ENCODE data around the gene DDR2. TPM values are rescaled to one million over a fixed set of nuclear protein-coding genes. Genes with fewer than 3 reads are reported as not detected.

Gene DDR2
- polyA plus RNA-seq, 2 donors: 2.8 to 4.0 TPM

- WGBS, 2 donors: 82 to 87% methylated on average over 3 of the region's 3 CpGs
- no peak overlapping the region for H3K4me3 ChIP-seq (ENCODE audit: low read depth in 1 of 2, low read length in 2 of 2)
Observed at GRCh38 chr1:162823231-162823630, 191.0 kb downstream of the DDR2 start.

GRCh38 chr1:162823771-162824525 is 191.7 kb downstream of the DDR2 start:
- Histone ChIP-seq H3K36me3 (ENCODE audit: control insufficient read depth in 2 of 2, insufficient read depth in 2 of 2, low read length in 1 of 2) (no peaks in the 10 kb centered on the region), H3K4me3 (ENCODE audit: low read depth in 1 of 2, low read length in 2 of 2) (no peak overlapping the region), H3K4me1 (ENCODE audit: control insufficient read depth in 2 of 2, insufficient read depth in 2 of 2, low read length in 1 of 2) (peaks cover 6% of the 10 kb centered on the region in 2 donors), H3K27me3 (ENCODE audit: control insufficient read depth in 1 of 2, insufficient read depth in 2 of 2, low read length in 2 of 2) (no peaks in the 10 kb centered on the region), H3K9me3 (ENCODE audit: control insufficient read depth in 2 of 2, insufficient read depth in 1 of 2, low read depth in 1 of 2, low read length in 1 of 2) (no peaks in the 10 kb centered on the region), H3K27ac (ENCODE audit: low read depth in 2 of 2, low read length in 1 of 2) (no peak overlapping the region)
- 59 to 60% methylated on average over 2 of the region's 2 CpGs for WGBS, 2 donors

More at GRCh38 chr1:162823231-162823630, 191.0 kb downstream of the DDR2 start:
- Histone ChIP-seq H3K9me3 (ENCODE audit: control insufficient read depth in 2 of 2, insufficient read depth in 1 of 2, low read depth in 1 of 2, low read length in 1 of 2) (no peaks in the 10 kb centered on the region), H3K36me3 (ENCODE audit: control insufficient read depth in 2 of 2, insufficient read depth in 2 of 2, low read length in 1 of 2) (no peaks in the 10 kb centered on the region), H3K27ac (ENCODE audit: low read depth in 2 of 2, low read length in 1 of 2) (no peak overlapping the region), H3K4me1 (ENCODE audit: control insufficient read depth in 2 of 2, insufficient read depth in 2 of 2, low read length in 1 of 2) (peaks cover 6% of the 10 kb centered on the region in 2 donors), H3K27me3 (ENCODE audit: control insufficient read depth in 1 of 2, insufficient read depth in 2 of 2, low read length in 2 of 2) (no peaks in the 10 kb centered on the region)

GRCh38 chr1:162829268-162829667 is 197.0 kb downstream of the DDR2 start:
- 96 to 98% methylated on average over 1 of the region's 1 CpG for WGBS, 2 donors
- no peak overlapping the region for H3K27ac ChIP-seq (ENCODE audit: low read depth in 2 of 2, low read length in 1 of 2)
- no peak overlapping the region for H3K4me3 ChIP-seq (ENCODE audit: low read depth in 1 of 2, low read length in 2 of 2)
- no peaks in the 10 kb centered on the region for H3K27me3 ChIP-seq (ENCODE audit: control insufficient read depth in 1 of 2, insufficient read depth in 2 of 2, low read length in 2 of 2)
- no peaks in the 10 kb centered on the region for H3K9me3 ChIP-seq (ENCODE audit: control insufficient read depth in 2 of 2, insufficient read depth in 1 of 2, low read depth in 1 of 2, low read length in 1 of 2)
- no peaks in the 10 kb centered on the region for H3K4me1 ChIP-seq (ENCODE audit: control insufficient read depth in 2 of 2, insufficient read depth in 2 of 2, low read length in 1 of 2)
- no peaks in the 10 kb centered on the region for H3K36me3 ChIP-seq (ENCODE audit: control insufficient read depth in 2 of 2, insufficient read depth in 2 of 2, low read length in 1 of 2)

GRCh38 chr1:162832470-162832869 is 200.2 kb downstream of the DDR2 start:
- Histone ChIP-seq H3K4me3 (ENCODE audit: low read depth in 1 of 2, low read length in 2 of 2) (no peak overlapping the region), H3K4me1 (ENCODE audit: control insufficient read depth in 2 of 2, insufficient read depth in 2 of 2, low read length in 1 of 2) (no peaks in the 10 kb centered on the region), H3K9me3 (ENCODE audit: control insufficient read depth in 2 of 2, insufficient read depth in 1 of 2, low read depth in 1 of 2, low read length in 1 of 2) (no peaks in the 10 kb centered on the region), H3K27ac (ENCODE audit: low read depth in 2 of 2, low read length in 1 of 2) (no peak overlapping the region), H3K27me3 (ENCODE audit: control insufficient read depth in 1 of 2, insufficient read depth in 2 of 2, low read length in 2 of 2) (no peaks in the 10 kb centered on the region), H3K36me3 (ENCODE audit: control insufficient read depth in 2 of 2, insufficient read depth in 2 of 2, low read length in 1 of 2) (no peaks in the 10 kb centered on the region)
- WGBS, 2 donors: 67 to 94% methylated on average over 3 of the region's 3 CpGs

- 57 to 61% methylated on average over 3 of the region's 3 CpGs for WGBS, 2 donors
Observed at GRCh38 chr1:162835157-162835899, 203.1 kb downstream of the DDR2 start.

More at GRCh38 chr1:162835157-162835899, 203.1 kb downstream of the DDR2 start:
- no peaks in the 10 kb centered on the region for H3K27me3 ChIP-seq (ENCODE audit: control insufficient read depth in 1 of 2, insufficient read depth in 2 of 2, low read length in 2 of 2)
- no peaks in the 10 kb centered on the region for H3K36me3 ChIP-seq (ENCODE audit: control insufficient read depth in 2 of 2, insufficient read depth in 2 of 2, low read length in 1 of 2)
- H3K4me3 ChIP-seq (ENCODE audit: low read depth in 1 of 2, low read length in 2 of 2): no peak overlapping the region
- no peak overlapping the region for H3K27ac ChIP-seq (ENCODE audit: low read depth in 2 of 2, low read length in 1 of 2)
- H3K9me3 ChIP-seq (ENCODE audit: control insufficient read depth in 2 of 2, insufficient read depth in 1 of 2, low read depth in 1 of 2, low read length in 1 of 2): peaks cover 2 to 5% of the 10 kb centered on the region in 2 donors
- no peaks in the 10 kb centered on the region for H3K4me1 ChIP-seq (ENCODE audit: control insufficient read depth in 2 of 2, insufficient read depth in 2 of 2, low read length in 1 of 2)

Other genes with a start within 250 kb of the DDR2 start
- 1 to 10 TPM; 1.2 to 1.3 TPM for gene SH2D1B, start 220.3 kb upstream of the DDR2 start, polyA plus RNA-seq
- gene UHMK1, start 134.6 kb upstream of the DDR2 start, polyA plus RNA-seq: 1 to 10 TPM; 6.9 to 7.4 TPM
- 10 to 100 TPM; 30.5 to 37.4 TPM for gene UAP1, start 70.7 kb upstream of the DDR2 start, polyA plus RNA-seq
- gene HSD17B7, start 158.2 kb downstream of the DDR2 start, polyA plus RNA-seq: 10 to 100 TPM; 12.4 to 14.2 TPM
- gene CCDC190, start 228.7 kb downstream of the DDR2 start, polyA plus RNA-seq: 1 to 10 TPM; 1.5 to 5.8 TPM